GM12872 (cell line): ENCODE measurements around the gene SSR4.

Experiments
- TF ChIP-seq, protein P1 (sequence below): IDR thresholded peaks from 3 replicates; pipeline ENCODE4 v1.5.1; 2011; ENCODE audit warnings: low read depth, mild to moderate bottlenecking, low read length, moderate library complexity; ENCODE audit not compliant: insufficient read depth

SSR4 gene

DNA sequence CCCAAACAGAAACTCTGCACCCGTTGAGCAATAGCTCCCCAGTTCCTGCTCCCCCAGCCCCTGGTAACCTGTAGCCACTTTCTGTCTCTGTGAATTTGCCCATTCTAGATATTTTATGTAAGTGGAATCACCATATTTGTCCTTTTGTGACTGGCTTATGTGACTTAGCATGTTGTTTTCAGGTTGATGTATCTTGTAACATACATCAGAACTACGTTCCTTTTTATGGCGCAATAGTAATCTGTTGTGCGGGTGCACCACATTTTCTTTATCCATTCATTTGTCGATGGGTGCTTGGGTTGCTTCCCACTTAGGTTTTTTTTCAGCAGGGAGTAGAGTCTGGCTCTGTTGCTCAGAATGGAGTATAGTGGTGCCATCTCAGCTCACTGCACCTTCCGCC lies 42.5 kb downstream of the SSR4 start:
- TF ChIP-seq, protein P1, sequence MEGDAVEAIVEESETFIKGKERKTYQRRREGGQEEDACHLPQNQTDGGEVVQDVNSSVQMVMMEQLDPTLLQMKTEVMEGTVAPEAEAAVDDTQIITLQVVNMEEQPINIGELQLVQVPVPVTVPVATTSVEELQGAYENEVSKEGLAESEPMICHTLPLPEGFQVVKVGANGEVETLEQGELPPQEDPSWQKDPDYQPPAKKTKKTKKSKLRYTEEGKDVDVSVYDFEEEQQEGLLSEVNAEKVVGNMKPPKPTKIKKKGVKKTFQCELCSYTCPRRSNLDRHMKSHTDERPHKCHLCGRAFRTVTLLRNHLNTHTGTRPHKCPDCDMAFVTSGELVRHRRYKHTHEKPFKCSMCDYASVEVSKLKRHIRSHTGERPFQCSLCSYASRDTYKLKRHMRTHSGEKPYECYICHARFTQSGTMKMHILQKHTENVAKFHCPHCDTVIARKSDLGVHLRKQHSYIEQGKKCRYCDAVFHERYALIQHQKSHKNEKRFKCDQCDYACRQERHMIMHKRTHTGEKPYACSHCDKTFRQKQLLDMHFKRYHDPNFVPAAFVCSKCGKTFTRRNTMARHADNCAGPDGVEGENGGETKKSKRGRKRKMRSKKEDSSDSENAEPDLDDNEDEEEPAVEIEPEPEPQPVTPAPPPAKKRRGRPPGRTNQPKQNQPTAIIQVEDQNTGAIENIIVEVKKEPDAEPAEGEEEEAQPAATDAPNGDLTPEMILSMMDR = no peak

DNA sequence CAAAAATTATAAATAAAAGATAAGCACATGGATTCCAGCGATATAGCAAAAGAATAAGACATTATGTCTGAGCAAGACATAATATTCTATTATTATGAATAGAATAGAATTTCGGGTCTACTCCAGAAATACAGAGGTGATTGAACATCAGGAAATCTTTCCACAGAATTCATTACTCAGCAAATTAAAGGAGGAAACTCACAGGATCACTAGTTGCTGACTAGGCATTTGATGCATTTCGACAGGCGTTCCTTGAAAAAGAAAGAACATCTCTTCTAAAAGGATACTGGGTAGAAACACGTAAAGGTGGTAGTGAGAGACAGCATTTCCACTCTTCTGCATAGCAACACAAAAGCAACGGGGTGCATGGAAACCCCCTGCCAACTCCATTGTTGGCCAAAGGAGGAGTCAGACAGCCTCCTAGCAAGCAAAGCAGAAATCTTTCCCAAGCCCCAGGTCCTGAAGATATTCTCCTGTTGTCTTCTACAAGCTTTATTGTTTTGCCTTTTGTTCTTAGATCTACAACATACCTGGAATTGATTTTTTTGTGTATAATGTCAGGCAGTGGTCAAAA lies 50.1 kb downstream of the SSR4 start:
- TF ChIP-seq, protein P1 = no peak

DNA sequence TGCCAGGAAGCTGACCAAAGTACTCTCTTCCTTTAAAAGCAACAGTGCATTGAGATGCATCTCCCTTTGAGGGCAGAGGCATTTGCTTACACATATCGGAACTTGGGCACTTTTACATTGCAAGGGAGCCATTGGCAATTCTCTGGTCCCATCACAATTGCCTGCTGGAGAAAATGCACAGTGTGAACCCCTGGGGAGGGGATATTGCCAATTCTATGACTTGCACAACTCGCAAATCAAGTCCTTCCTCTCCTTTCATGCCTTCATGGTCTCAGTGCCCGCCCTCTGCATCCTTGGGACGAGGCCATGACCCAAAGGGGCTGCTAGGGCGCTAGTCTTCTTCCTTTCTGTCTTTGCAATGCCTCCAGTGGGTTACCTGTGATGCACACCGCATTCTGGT lies 50.7 kb downstream of the SSR4 start:
- TF ChIP-seq, protein P1 = no peak

DNA sequence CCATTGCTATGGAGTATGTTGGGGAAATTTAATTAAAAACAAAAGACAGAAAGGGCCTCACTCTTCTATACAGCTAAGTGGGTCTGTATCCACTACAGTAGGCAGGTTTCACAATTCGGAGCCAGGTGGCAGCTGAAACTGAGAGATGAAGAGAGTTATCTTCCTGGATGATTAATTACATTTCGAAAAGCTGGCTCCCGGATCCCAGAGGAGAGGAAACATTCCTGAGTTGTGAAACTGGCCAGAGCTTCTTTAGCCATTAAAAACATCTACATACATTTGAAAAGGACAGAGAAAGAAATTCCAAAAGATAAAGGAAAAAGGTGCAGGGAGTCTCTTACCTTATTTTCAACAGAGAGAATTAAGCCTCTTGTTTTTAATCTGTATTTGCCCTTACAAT lies 51.4 kb downstream of the SSR4 start:
- TF ChIP-seq, protein P1 = no peak
